CD8-positive, alpha-beta memory T cell (primary cell): Measurements from ENCODE around the gene NEDD8. TPM values are rescaled to one million over a fixed set of nuclear protein-coding genes. Genes with fewer than 3 reads are reported as not detected.
A peak's percentile ranks its signal among the peaks of the same experiment; 100 is the strongest.
"Not testable (repeated sequence)": the region's sequence is repeated elsewhere in the genome, so short reads cannot be mapped to it uniquely, and the experiment has no call there.

Source experiments
- CTCF ChIA-PET: fragments of 350-600 bp; sonication (Branson Sonifier 250); formaldehyde crosslinking; loops from one replicate; lab custom pipeline; 2021; ENCODE audit warnings: antibody characterized with exemption; lab: Charles Lee
- POLR2A ChIA-PET: fragments of 350-600 bp; sonication (Branson Sonifier 250); formaldehyde crosslinking; loops from one replicate; lab custom pipeline; 2021; ENCODE audit warnings: antibody characterized with exemption; lab: Charles Lee
- DNase-seq, 5 donors: peaks; one replicate each; pipeline versions ENCODE4 v3.0.0 to v3.0.0-alpha.2; 2020 to 2022; ENCODE audit warnings: mixed read lengths in 1 of 5
- H3K27ac ChIP-seq: one replicate; pipeline ENCODE4 v1.7.0; 2013; ENCODE audit warnings: low read depth, mild to moderate bottlenecking, low read length, moderate library complexity
- H3K27me3 ChIP-seq: 2 replicates; pipeline ENCODE4 v1.7.0; 2013; ENCODE audit warnings: low read length, mild to moderate bottlenecking; ENCODE audit not compliant: insufficient read depth, poor library complexity, severe bottlenecking
- H3K36me3 ChIP-seq: 2 replicates; pipeline ENCODE4 v1.7.0; 2013; ENCODE audit warnings: mild to moderate bottlenecking, low read length, moderate library complexity; ENCODE audit not compliant: insufficient read depth
- H3K4me1 ChIP-seq: 2 replicates; pipeline ENCODE4 v1.7.0; 2013; ENCODE audit warnings: mild to moderate bottlenecking, low read length, moderate library complexity; ENCODE audit not compliant: insufficient read depth
- H3K4me3 ChIP-seq: 2 replicates; pipeline ENCODE4 v1.7.0; 2013; ENCODE audit warnings: mild to moderate bottlenecking, low read length
- H3K9me3 ChIP-seq: 2 replicates; pipeline ENCODE4 v1.7.0; 2013; ENCODE audit warnings: mild to moderate bottlenecking, low read length
- H3K27ac Mint-ChIP-seq, 8 donors: one replicate each; pipeline ENCODE4 v1.8.0; 2020 to 2021; ENCODE audit warnings: mixed read lengths in 8 of 8, mild to moderate bottlenecking in 6 of 8, inconsistent platforms in 3 of 8, moderate library complexity in 3 of 8
- H3K27me3 Mint-ChIP-seq, 2 donors: one replicate each; pipeline ENCODE4 v1.8.0; 2020 to 2021; ENCODE audit warnings: mixed read lengths in 2 of 2, mild to moderate bottlenecking in 1 of 2, moderate library complexity in 1 of 2
- H3K36me3 Mint-ChIP-seq, 3 donors: one replicate each; pipeline ENCODE4 v1.8.0; 2020 to 2021; ENCODE audit warnings: mixed read lengths in 3 of 3, inconsistent platforms in 1 of 3, mild to moderate bottlenecking in 1 of 3
- H3K4me1 Mint-ChIP-seq, 3 donors: one replicate each; pipeline ENCODE4 v1.8.0; 2020 to 2021; ENCODE audit warnings: mixed read lengths in 3 of 3, inconsistent platforms in 1 of 3, mild to moderate bottlenecking in 1 of 3
- H3K4me3 Mint-ChIP-seq, 7 donors: one replicate each; pipeline ENCODE4 v1.8.0; 2020 to 2021; ENCODE audit warnings: mixed read lengths in 7 of 7, mild to moderate bottlenecking in 6 of 7, moderate library complexity in 4 of 7, inconsistent platforms in 2 of 7
- H3K9me3 Mint-ChIP-seq, 5 donors: one replicate each; pipeline ENCODE4 v1.8.0; 2020 to 2022; ENCODE audit warnings: mixed read lengths in 5 of 5, mild to moderate bottlenecking in 3 of 5, moderate library complexity in 2 of 5, inconsistent platforms in 1 of 5
- polyA plus RNA-seq: library from polyadenylated mRNA; unstranded; fragments of 300-500 nt; fragmentation: Illumina TruSeq; gene quantifications from one replicate; pipeline ENCODE4 v1.2.3, GENCODE V29; 2021
- total RNA-seq, 2 experiments: library from RNA; stranded (reverse); gene quantifications; one replicate each; pipeline ENCODE4 v1.2.3, GENCODE V29; 2021

NEDD8 gene
- total and polyA plus RNA-seq, 3 experiments from 2014 or later: 232 to 364 (median 240) TPM

- no peaks in the 10 kb centered on the region for H3K9me3 ChIP-seq
- no peak overlapping the region for H3K4me3 Mint-ChIP-seq
- H3K27me3 ChIP-seq: no peaks in the 10 kb centered on the region
- no peaks in the 10 kb centered on the region for H3K4me1 ChIP-seq
- H3K27ac ChIP-seq: no peak overlapping the region
- peak in 1 of 5 donors; percentile 14 for DNase-seq
- no peaks in the 10 kb centered on the region for H3K9me3 Mint-ChIP-seq
- H3K4me3 ChIP-seq: no peak overlapping the region
- H3K36me3 ChIP-seq: peaks cover 6% of the 10 kb centered on the region
- ChIA-PET POLR2A (no interaction called here), CTCF (interaction anchor here (0.7 to 4.3 kb wide), 4 partner anchors 9 to 81 kb away, joined by 3 to 25 read pairs (median 5); partner anchors contain the start of genes MDP1 and TINF2)
- no peaks in the 10 kb centered on the region for H3K27me3 Mint-ChIP-seq
- peaks cover 4 to 6% (median 6%) of the 10 kb centered on the region in 3 donors for H3K4me1 Mint-ChIP-seq
- H3K36me3 Mint-ChIP-seq: peaks cover 0 to 47% (median 3%) of the 10 kb centered on the region in 3 donors
- H3K27ac Mint-ChIP-seq: no peak overlapping the region
Measured at GRCh38 chr14:24252289-24253124, 20.3 kb upstream of the NEDD8 start.

- Histone ChIP-seq H3K4me3 (no peak overlapping the region), H3K36me3 (peaks cover 4% of the 10 kb centered on the region), H3K27ac (no peak overlapping the region), H3K9me3 (no peaks in the 10 kb centered on the region), H3K27me3 (no peaks in the 10 kb centered on the region), H3K4me1 (no peaks in the 10 kb centered on the region)
- ChIA-PET POLR2A (no interaction called here), CTCF (interaction anchor here (0.7 to 4.3 kb wide), 5 partner anchors 9 to 81 kb away, joined by 3 to 25 read pairs (median 4); partner anchors contain the start of genes MDP1 and TINF2)
- H3K4me3 Mint-ChIP-seq: no peak overlapping the region
- H3K9me3 Mint-ChIP-seq: no peaks in the 10 kb centered on the region
- H3K27me3 Mint-ChIP-seq: no peaks in the 10 kb centered on the region
- DNase-seq: no peak
- H3K36me3 Mint-ChIP-seq: peaks cover 0 to 41% (median 3%) of the 10 kb centered on the region in 3 donors
- peaks cover 7 to 11% (median 10%) of the 10 kb centered on the region in 3 donors for H3K4me1 Mint-ChIP-seq
- H3K27ac Mint-ChIP-seq: peak overlapping the region in 1 of 8 donors; percentile 41
Measured at GRCh38 chr14:24251880-24252288, 19.7 kb upstream of the NEDD8 start.

GRCh38 chr14:24250354-24250753, 18.2 kb upstream of the NEDD8 start:
- Histone ChIP-seq H3K27me3 (no peaks in the 10 kb centered on the region), H3K4me3 (no peak overlapping the region), H3K36me3 (peaks cover 4% of the 10 kb centered on the region), H3K27ac (no peak overlapping the region), H3K9me3 (no peaks in the 10 kb centered on the region), H3K4me1 (peaks cover 5% of the 10 kb centered on the region)
- Mint-ChIP-seq H3K4me3 (no peak overlapping the region), H3K27me3 (no peaks in the 10 kb centered on the region), H3K27ac (peak overlapping the region in 5 of 8 donors; percentile 19 to 76 (median 68)), H3K36me3 (peaks cover 0 to 31% (median 3%) of the 10 kb centered on the region in 3 donors), H3K9me3 (no peaks in the 10 kb centered on the region), H3K4me1 (peaks cover 10 to 14% (median 14%) of the 10 kb centered on the region in 3 donors)
- ChIA-PET CTCF (interaction anchor here (1.1 to 4.3 kb wide), 3 partner anchors 7 to 83 kb away, joined by 4 to 25 read pairs (median 4); partner anchors contain the start of gene TINF2), POLR2A (no interaction called here)
- no peak for DNase-seq

- no peaks in the 10 kb centered on the region for H3K9me3 Mint-ChIP-seq
Measured at GRCh38 chr14:24249230-24250021, 17.3 kb upstream of the NEDD8 start.

GRCh38 chr14:24247422-24247821, 15.3 kb upstream of the NEDD8 start:
- Mint-ChIP-seq H3K4me3 (peak overlapping the region; percentile 1 to 55 (median 21)), H3K27me3 (no peaks in the 10 kb centered on the region), H3K4me1 (peaks cover 22 to 33% (median 32%) of the 10 kb centered on the region in 3 donors), H3K36me3 (peaks cover 0 to 16% (median 1%) of the 10 kb centered on the region in 3 donors), H3K27ac (peak overlapping the region; percentile 67 to 98 (median 86)), H3K9me3 (no peaks in the 10 kb centered on the region)
- no peak for DNase-seq
- no peak overlapping the region for H3K4me3 ChIP-seq
- H3K36me3 ChIP-seq: no peaks in the 10 kb centered on the region
- no peaks in the 10 kb centered on the region for H3K27me3 ChIP-seq
- peaks cover 13% of the 10 kb centered on the region for H3K4me1 ChIP-seq
- POLR2A ChIA-PET: interaction anchor here (1.8 to 1.9 kb wide), 2 partner anchors 24 to 183 kb away, joined by 7 to 12 read pairs; partner anchors contain the start of genes CBLN3, KHNYN and RABGGTA
- CTCF ChIA-PET: interaction anchor here (0.7 to 12.1 kb wide), 9 partner anchors 16 to 190 kb away, joined by 3 to 151 read pairs (median 8); partner anchors contain the start of genes CIDEB, DHRS1, LTB4R and LTB4R2
- no peaks in the 10 kb centered on the region for H3K9me3 ChIP-seq
- no peak overlapping the region for H3K27ac ChIP-seq

More at GRCh38 chr14:24249230-24250021, 17.3 kb upstream of the NEDD8 start:
- CTCF ChIA-PET: interaction anchor here (0.9 to 8.5 kb wide), 2 partner anchors 50 to 84 kb away, joined by 4 to 151 read pairs; partner anchors contain the start of genes DHRS1 and NOP9
- no peaks in the 10 kb centered on the region for H3K27me3 ChIP-seq
- Mint-ChIP-seq H3K4me1 (peaks cover 13 to 18% (median 18%) of the 10 kb centered on the region in 3 donors), H3K4me3 (no peak overlapping the region), H3K36me3 (peaks cover 0 to 24% (median 3%) of the 10 kb centered on the region in 3 donors), H3K27ac (peak overlapping the region in 2 of 8 donors; percentile 47 to 58), H3K27me3 (no peaks in the 10 kb centered on the region)
- H3K9me3 ChIP-seq: no peaks in the 10 kb centered on the region
- H3K27ac ChIP-seq: no peak overlapping the region
- H3K36me3 ChIP-seq: no peaks in the 10 kb centered on the region
- peak in 1 of 5 donors; percentile 17 for DNase-seq
- no peak overlapping the region for H3K4me3 ChIP-seq
- POLR2A ChIA-PET: no interaction called here
- H3K4me1 ChIP-seq: peaks cover 5% of the 10 kb centered on the region

- peaks cover 27 to 39% (median 39%) of the 10 kb centered on the region in 3 donors for H3K4me1 Mint-ChIP-seq
Measured at GRCh38 chr14:24246765-24247212, 14.6 kb upstream of the NEDD8 start.

GRCh38 chr14:24245350-24245749, 13.2 kb upstream of the NEDD8 start:
- H3K9me3 Mint-ChIP-seq, H3K9me3 ChIP-seq, H3K27me3 Mint-ChIP-seq, H3K27ac ChIP-seq, H3K27me3 ChIP-seq, DNase-seq, H3K4me3 Mint-ChIP-seq, H3K36me3 ChIP-seq, H3K4me3 ChIP-seq: not testable (repeated sequence)
- ChIA-PET CTCF (interaction anchor here (0.7 to 12.1 kb wide), 8 partner anchors 25 to 186 kb away, joined by 3 to 151 read pairs (median 48); partner anchors contain the start of genes CBLN3, CIDEB, DHRS1 and KHNYN), POLR2A (interaction anchor here (0.6 kb wide), 1 partner anchor 84 kb away, joined by 3 read pairs; no protein-coding TSS in a partner anchor)
- peaks cover 29% of the 10 kb centered on the region for H3K4me1 ChIP-seq
- Mint-ChIP-seq H3K36me3 (peaks cover 0 to 23% (median 2%) of the 10 kb centered on the region in 3 donors), H3K4me1 (peaks cover 36 to 52% (median 52%) of the 10 kb centered on the region in 3 donors), H3K27ac (peak overlapping the region in 4 of 8 donors; percentile 79 to 95 (median 91))

More at GRCh38 chr14:24246765-24247212, 14.6 kb upstream of the NEDD8 start:
- Mint-ChIP-seq H3K4me3 (peak overlapping the region; percentile 54 to 75 (median 66)), H3K27me3 (no peaks in the 10 kb centered on the region), H3K36me3 (peaks cover 0 to 21% (median 1%) of the 10 kb centered on the region in 3 donors), H3K9me3 (no peaks in the 10 kb centered on the region), H3K27ac (peak overlapping the region; percentile 79 to 98 (median 92))
- H3K4me1 ChIP-seq: peaks cover 15% of the 10 kb centered on the region
- H3K36me3 ChIP-seq: no peaks in the 10 kb centered on the region
- no peak overlapping the region for H3K27ac ChIP-seq
- ChIA-PET CTCF (interaction anchor here (0.7 to 12.1 kb wide), 9 partner anchors 17 to 190 kb away, joined by 3 to 151 read pairs (median 33); partner anchors contain the start of genes CBLN3, CIDEB, DHRS1 and KHNYN), POLR2A (interaction anchor here (0.6 to 1.9 kb wide), 7 partner anchors 24 to 183 kb away, joined by 3 to 12 read pairs (median 4); partner anchors contain the start of genes CBLN3, DCAF11, IRF9 and KHNYN)
- H3K9me3 ChIP-seq: no peaks in the 10 kb centered on the region
- peak in 1 of 5 donors; percentile 35 for DNase-seq
- no peak overlapping the region for H3K4me3 ChIP-seq
- H3K27me3 ChIP-seq: no peaks in the 10 kb centered on the region
